ENCODE data around the gene SNPH.

GRCh38 chr20:1278993-1279392, 12.9 kb downstream of the SNPH start:
- TF ChIP-seq, protein P1, sequence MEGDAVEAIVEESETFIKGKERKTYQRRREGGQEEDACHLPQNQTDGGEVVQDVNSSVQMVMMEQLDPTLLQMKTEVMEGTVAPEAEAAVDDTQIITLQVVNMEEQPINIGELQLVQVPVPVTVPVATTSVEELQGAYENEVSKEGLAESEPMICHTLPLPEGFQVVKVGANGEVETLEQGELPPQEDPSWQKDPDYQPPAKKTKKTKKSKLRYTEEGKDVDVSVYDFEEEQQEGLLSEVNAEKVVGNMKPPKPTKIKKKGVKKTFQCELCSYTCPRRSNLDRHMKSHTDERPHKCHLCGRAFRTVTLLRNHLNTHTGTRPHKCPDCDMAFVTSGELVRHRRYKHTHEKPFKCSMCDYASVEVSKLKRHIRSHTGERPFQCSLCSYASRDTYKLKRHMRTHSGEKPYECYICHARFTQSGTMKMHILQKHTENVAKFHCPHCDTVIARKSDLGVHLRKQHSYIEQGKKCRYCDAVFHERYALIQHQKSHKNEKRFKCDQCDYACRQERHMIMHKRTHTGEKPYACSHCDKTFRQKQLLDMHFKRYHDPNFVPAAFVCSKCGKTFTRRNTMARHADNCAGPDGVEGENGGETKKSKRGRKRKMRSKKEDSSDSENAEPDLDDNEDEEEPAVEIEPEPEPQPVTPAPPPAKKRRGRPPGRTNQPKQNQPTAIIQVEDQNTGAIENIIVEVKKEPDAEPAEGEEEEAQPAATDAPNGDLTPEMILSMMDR (IDR thresholded peaks at IDR 0.05) = no peak
- TF ChIP-seq POLR2AphosphoS5 (IDR thresholded peaks at IDR 0.05) = no peak
- no peak for TF ChIP-seq POLR2A (IDR thresholded peaks at IDR 0.05)
- TF ChIP-seq EP300 (IDR thresholded peaks at IDR 0.05) = no peak
